Breast epithelium (tissue), 4 donors: Measurements from ENCODE around the gene MROH7. TPM values are rescaled to one million over a fixed set of nuclear protein-coding genes. Genes with fewer than 3 reads are reported as not detected.

Experiments
- DNase-seq, 2 donors: peaks; one replicate each; pipeline ENCODE4 v3.0.0-alpha.2; 2019; ENCODE audit warnings: low spot score in 2 of 2
- H3K27ac ChIP-seq, 2 donors: fragments of 200-600 bp; sonication (generic) in 1 of 2; one replicate each; pipeline ENCODE4 v1.5.1; 2016 to 2019; ENCODE audit warnings: mild to moderate bottlenecking in 1 of 2
- H3K27me3 ChIP-seq, 2 donors: fragments of 200-600 bp; sonication (generic) in 1 of 2; one replicate each; pipeline versions ENCODE4 v1.5.1 to v1.6.0; 2017 to 2019; ENCODE audit warnings: control low read depth in 1 of 2, mild to moderate bottlenecking in 1 of 2
- H3K36me3 ChIP-seq: fragments of 200-600 bp; one replicate; pipeline ENCODE4 v1.5.1; 2019
- H3K4me1 ChIP-seq, 2 donors: fragments of 200-600 bp; sonication (generic); one replicate each; pipeline ENCODE4 v1.5.1; 2016 to 2019; ENCODE audit warnings: control low read depth in 1 of 2
- H3K4me3 ChIP-seq, 3 donors: fragments of 200-600 bp; sonication (generic); 1 replicate in 2 of 3; 2 replicates in 1 of 3; pipeline ENCODE4 v1.5.1; 2016 to 2019; ENCODE audit warnings: mild to moderate bottlenecking in 3 of 3, moderate library complexity in 2 of 3
- H3K9me3 ChIP-seq, 2 donors: fragments of 200-600 bp; sonication (generic) in 1 of 2; one replicate each; pipeline ENCODE4 v1.5.1; 2016 to 2019; ENCODE audit warnings: control low read depth in 1 of 2
- POLR2A ChIP-seq: fragments of 450-650 bp; IDR thresholded peaks from one replicate; pipeline ENCODE4 v1.6.1; 2016; ENCODE audit warnings: antibody characterized with exemption, mild to moderate bottlenecking, moderate library complexity
- POLR2AphosphoS5 ChIP-seq, 3 donors: sonication (generic); formaldehyde crosslinking; IDR thresholded peaks; one replicate each; pipeline ENCODE4 v1.6.1; 2017; ENCODE audit warnings: antibody characterized with exemption in 3 of 3
- intact Hi-C: fragments of 100-400 bp; cut with DNase I; formaldehyde crosslinking; loops from one replicate; pipeline ENCODE4 v1.15.1; 2023; ENCODE audit warnings: low total_unique reads
- total RNA-seq, 3 donors: library from RNA; depleted of rRNA; stranded (reverse); fragments of >200 nt; gene quantifications; one replicate each; pipeline ENCODE4 v1.1.0, GENCODE V29; 2016
- TF ChIP-seq, protein P1 (sequence below), 3 donors: fragments of 450-650 bp; IDR thresholded peaks; one replicate each; pipeline ENCODE4 v1.5.1; 2016 to 2017; ENCODE audit warnings: antibody characterized with exemption in 3 of 3, mild to moderate bottlenecking in 3 of 3, moderate library complexity in 3 of 3

MROH7 gene
- total RNA-seq, 3 donors from 2014 or later = 0.66 to 5.3 (median 0.80) TPM

- no peaks in the 10 kb centered on the region for H3K36me3 ChIP-seq
- H3K4me3 ChIP-seq = no peak overlapping the region
- H3K27me3 ChIP-seq = no peaks in the 10 kb centered on the region
- no peaks in the 10 kb centered on the region for H3K9me3 ChIP-seq
- H3K4me1 ChIP-seq = no peaks in the 10 kb centered on the region
- no peak for DNase-seq
- intact Hi-C loops = no loop called here
- TF ChIP-seq, protein P1, sequence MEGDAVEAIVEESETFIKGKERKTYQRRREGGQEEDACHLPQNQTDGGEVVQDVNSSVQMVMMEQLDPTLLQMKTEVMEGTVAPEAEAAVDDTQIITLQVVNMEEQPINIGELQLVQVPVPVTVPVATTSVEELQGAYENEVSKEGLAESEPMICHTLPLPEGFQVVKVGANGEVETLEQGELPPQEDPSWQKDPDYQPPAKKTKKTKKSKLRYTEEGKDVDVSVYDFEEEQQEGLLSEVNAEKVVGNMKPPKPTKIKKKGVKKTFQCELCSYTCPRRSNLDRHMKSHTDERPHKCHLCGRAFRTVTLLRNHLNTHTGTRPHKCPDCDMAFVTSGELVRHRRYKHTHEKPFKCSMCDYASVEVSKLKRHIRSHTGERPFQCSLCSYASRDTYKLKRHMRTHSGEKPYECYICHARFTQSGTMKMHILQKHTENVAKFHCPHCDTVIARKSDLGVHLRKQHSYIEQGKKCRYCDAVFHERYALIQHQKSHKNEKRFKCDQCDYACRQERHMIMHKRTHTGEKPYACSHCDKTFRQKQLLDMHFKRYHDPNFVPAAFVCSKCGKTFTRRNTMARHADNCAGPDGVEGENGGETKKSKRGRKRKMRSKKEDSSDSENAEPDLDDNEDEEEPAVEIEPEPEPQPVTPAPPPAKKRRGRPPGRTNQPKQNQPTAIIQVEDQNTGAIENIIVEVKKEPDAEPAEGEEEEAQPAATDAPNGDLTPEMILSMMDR (IDR thresholded peaks at IDR 0.05) = no peak
- TF ChIP-seq POLR2A (no peak), POLR2AphosphoS5 (IDR thresholded peaks at IDR 0.05) (no peak)
- H3K27ac ChIP-seq = no peak overlapping the region
Observed at GRCh38 chr1:54709547-54710292, 68.1 kb downstream of the MROH7 start.

GRCh38 chr1:54710434-54710833 lies 68.8 kb downstream of the MROH7 start:
- H3K36me3 ChIP-seq = no peaks in the 10 kb centered on the region
- DNase-seq = no peak
- no peaks in the 10 kb centered on the region for H3K27me3 ChIP-seq
- no peak overlapping the region for H3K4me3 ChIP-seq
- H3K9me3 ChIP-seq = no peaks in the 10 kb centered on the region
- TF ChIP-seq POLR2AphosphoS5 (IDR thresholded peaks at IDR 0.05) (no peak), POLR2A (no peak)
- TF ChIP-seq, protein P1 (IDR thresholded peaks at IDR 0.05) = no peak
- H3K4me1 ChIP-seq = no peaks in the 10 kb centered on the region
- no peak overlapping the region for H3K27ac ChIP-seq
- intact Hi-C loops = no loop called here

DNA sequence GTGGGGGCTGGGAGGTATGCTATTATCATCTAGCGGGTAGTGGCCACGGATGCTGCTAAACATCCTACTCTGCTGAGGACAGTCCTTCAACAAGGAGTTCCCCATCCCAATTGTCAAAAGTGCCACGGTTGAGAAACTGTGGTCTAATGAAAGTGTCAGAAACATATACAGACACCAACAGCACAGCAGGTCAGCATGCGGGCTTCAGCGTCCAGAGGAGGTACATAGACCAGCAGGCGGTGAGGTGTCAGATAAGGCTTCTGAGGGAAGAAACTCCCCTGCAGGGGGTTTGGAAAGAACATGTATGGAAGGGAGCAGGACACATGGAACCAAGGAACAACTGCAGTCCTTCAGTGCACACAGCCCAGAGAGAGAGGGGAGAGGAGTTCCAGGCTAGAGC lies 69.3 kb downstream of the MROH7 start:
- TF ChIP-seq, protein P1 (IDR thresholded peaks at IDR 0.05) = no peak
- no peak for TF ChIP-seq POLR2AphosphoS5 (IDR thresholded peaks at IDR 0.05)
- no peak for TF ChIP-seq POLR2A
- intact Hi-C loops = no loop called here
- H3K27me3 ChIP-seq = no peaks in the 10 kb centered on the region
- H3K4me3 ChIP-seq = no peak overlapping the region
- H3K9me3 ChIP-seq = no peaks in the 10 kb centered on the region
- H3K27ac ChIP-seq = no peak overlapping the region
- no peaks in the 10 kb centered on the region for H3K4me1 ChIP-seq
- no peaks in the 10 kb centered on the region for H3K36me3 ChIP-seq
- no peak for DNase-seq

DNA sequence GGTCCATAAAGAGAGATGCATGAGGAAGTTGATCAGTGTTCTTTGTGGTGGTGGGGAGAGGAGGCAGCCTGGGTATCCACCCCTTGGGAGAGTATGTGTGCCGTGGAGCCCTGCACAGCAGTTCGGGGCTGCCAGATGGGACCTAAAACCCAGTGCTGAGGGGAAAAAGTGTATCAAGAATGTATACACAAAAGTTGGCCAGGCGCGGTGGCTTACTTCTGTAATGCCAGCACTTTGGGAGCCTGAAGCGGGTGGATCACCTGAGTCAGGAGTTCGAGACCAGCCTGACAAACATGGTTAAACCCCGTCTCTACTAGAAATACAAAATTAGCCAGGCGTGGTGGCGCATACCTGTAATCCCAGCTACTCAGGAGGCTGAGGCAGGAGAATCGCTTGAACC lies 70.0 kb downstream of the MROH7 start:
- Histone ChIP-seq H3K27me3 (no peaks in the 10 kb centered on the region), H3K27ac (no peak overlapping the region), H3K4me1 (peaks cover 2 to 4% of the 10 kb centered on the region in 2 donors), H3K9me3 (no peaks in the 10 kb centered on the region), H3K4me3 (no peak overlapping the region), H3K36me3 (no peaks in the 10 kb centered on the region)
- TF ChIP-seq POLR2AphosphoS5 (IDR thresholded peaks at IDR 0.05) (no peak), POLR2A (no peak)
- TF ChIP-seq, protein P1 (IDR thresholded peaks at IDR 0.05) = no peak
- DNase-seq = no peak
- intact Hi-C loops = no loop called here

- Histone ChIP-seq H3K4me1 (peaks cover 5 to 6% of the 10 kb centered on the region in 2 donors), H3K27ac (peak overlapping the region; percentile 64 to 81), H3K4me3 (peak overlapping the region; percentile 71 to 80 (median 79)), H3K9me3 (no peaks in the 10 kb centered on the region), H3K27me3 (no peaks in the 10 kb centered on the region), H3K36me3 (no peaks in the 10 kb centered on the region)
- intact Hi-C loops = no loop called here
- TF ChIP-seq, protein P1 (IDR thresholded peaks at IDR 0.05) = no peak
- TF ChIP-seq POLR2AphosphoS5 (IDR thresholded peaks at IDR 0.05) (no peak), POLR2A (no peak)
- DNase-seq = no peak
Observed at GRCh38 chr1:54714881-54715492, 73.4 kb downstream of the MROH7 start.
